AG04450 (cell line): ENCODE data around the gene OPN3. TPM values are rescaled to one million over a fixed set of nuclear protein-coding genes. Genes with fewer than 3 reads are reported as not detected.

Experiments used
- CTCF ChIA-PET: fragments of 300-600, 350-600 bp; formaldehyde crosslinking; extraction: SDS; loops from one replicate; lab custom pipeline; 2022; ENCODE audit warnings: antibody characterized with exemption, inconsistent platforms; lab: Charles Lee
- POLR2A ChIA-PET: fragments of 350-600 bp; formaldehyde crosslinking; extraction: SDS; loops from one replicate; lab custom pipeline; 2021; ENCODE audit warnings: antibody characterized with exemption, inconsistent platforms; lab: Yijun Ruan, JAX
- DNase-seq: peaks from one replicate; pipeline ENCODE4 v3.0.0-alpha.2; 2011; ENCODE audit warnings: low read depth, low spot score
- H3K27ac ChIP-seq: one replicate; pipeline ENCODE4 v1.5.1; 2012; ENCODE audit warnings: low read depth, low read length, control low read depth
- H3K27me3 ChIP-seq: one replicate; pipeline ENCODE4 v1.6.0; 2012; ENCODE audit warnings: low read length; ENCODE audit not compliant: control insufficient read depth, insufficient read depth
- H3K4me3 ChIP-seq: 2 replicates; pipeline ENCODE4 v1.5.1; 2011; ENCODE audit warnings: mild to moderate bottlenecking, low read depth, low read length, control low read depth
- H3K9me3 ChIP-seq: 2 replicates; pipeline ENCODE4 v1.5.1; 2012; ENCODE audit warnings: low read length; ENCODE audit not compliant: control insufficient read depth, insufficient read depth
- CTCF ChIP-seq: IDR thresholded peaks from 2 replicates; pipeline ENCODE4 v1.5.1; 2011; ENCODE audit warnings: low read depth, low read length, control low read depth, inconsistent platforms
- polyA plus RNA-seq: library from polyadenylated mRNA; depleted of rRNA; stranded (reverse); fragments of >200 nt; gene quantifications from 2 replicates; pipeline ENCODE4 v1.2.3, GENCODE V29; 2011

Gene OPN3
- polyA plus RNA-seq, 1 experiment: 70.1 TPM

DNA sequence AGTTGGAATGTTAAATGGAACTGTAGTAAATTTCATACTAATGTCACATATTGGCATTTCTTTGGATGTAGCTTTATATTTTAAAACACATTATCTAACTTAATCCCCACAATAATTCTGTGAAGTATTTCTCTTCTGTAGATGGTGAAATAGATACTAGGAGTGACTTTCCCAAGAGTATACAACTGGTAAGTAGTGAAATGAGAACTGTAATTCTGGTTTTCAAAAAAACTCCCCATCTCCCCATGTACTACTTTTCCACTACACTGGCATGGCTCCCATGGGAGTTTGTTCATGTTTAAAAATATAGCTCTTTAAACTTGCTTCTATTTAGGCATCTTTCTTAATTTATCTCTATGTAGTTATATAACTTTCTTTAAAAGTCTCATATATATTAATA, 10.2 kb downstream of the OPN3 start:
- no peaks in the 10 kb centered on the region for H3K9me3 ChIP-seq
- no peak overlapping the region for H3K27ac ChIP-seq
- no peak for DNase-seq
- TF ChIP-seq CTCF: no peak
- H3K4me3 ChIP-seq: no peak overlapping the region
- CTCF ChIA-PET: interaction anchor here (2.1 kb wide), 1 partner anchor 19 kb away, joined by 18 read pairs; no protein-coding TSS in a partner anchor
- POLR2A ChIA-PET: no interaction called here
- H3K27me3 ChIP-seq: no peaks in the 10 kb centered on the region

- CTCF ChIA-PET: interaction anchor here (0.6 to 8.5 kb wide), 23 partner anchors 8 to 735 kb away, joined by 3 to 103 read pairs (median 4); partner anchors contain the start of genes CHML, KMO and OPN3
- no peak overlapping the region for H3K4me3 ChIP-seq
- peak; percentile 79 for TF ChIP-seq CTCF
- no peaks in the 10 kb centered on the region for H3K27me3 ChIP-seq
- H3K9me3 ChIP-seq: no peaks in the 10 kb centered on the region
- DNase-seq: peak; percentile 46
- POLR2A ChIA-PET: interaction anchor here (0.5 kb wide), 1 partner anchor 13 kb away, joined by 4 read pairs; no protein-coding TSS in a partner anchor
- H3K27ac ChIP-seq: no peak overlapping the region
These were observed 12.5 kb downstream of the OPN3 start for GRCh38 chr1:241627453-241628259.

DNA sequence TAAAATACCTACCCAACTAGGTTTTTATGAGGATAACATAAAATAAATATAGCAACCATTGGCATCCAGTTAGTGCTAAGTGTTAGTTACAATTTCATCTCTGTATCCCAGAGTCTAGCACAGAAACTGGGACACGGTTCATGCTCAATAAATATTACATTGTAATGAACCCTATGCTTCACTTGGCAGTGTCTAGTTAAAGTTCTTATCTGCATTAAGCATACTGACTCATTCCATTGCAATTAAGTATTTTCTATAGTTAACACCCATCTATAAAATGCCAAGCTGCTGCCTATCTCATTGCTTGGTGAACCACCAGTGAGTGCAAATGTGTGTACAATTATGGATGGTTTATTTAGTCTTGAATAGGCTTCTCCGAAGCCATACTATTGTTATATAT, 15.2 kb downstream of the OPN3 start:
- POLR2A ChIA-PET: no interaction called here
- no peak for DNase-seq
- no peaks in the 10 kb centered on the region for H3K9me3 ChIP-seq
- CTCF ChIA-PET: interaction anchor here (8.5 kb wide), 1 partner anchor 14 kb away, joined by 103 read pairs; no protein-coding TSS in a partner anchor
- TF ChIP-seq CTCF: no peak
- H3K27me3 ChIP-seq: no peaks in the 10 kb centered on the region
- no peak overlapping the region for H3K4me3 ChIP-seq
- H3K27ac ChIP-seq: no peak overlapping the region

GRCh38 chr1:241622669-241623068, 17.5 kb downstream of the OPN3 start:
- Histone ChIP-seq H3K27me3 (no peaks in the 10 kb centered on the region), H3K9me3 (no peaks in the 10 kb centered on the region), H3K27ac (no peak overlapping the region), H3K4me3 (no peak overlapping the region)
- POLR2A ChIA-PET: no interaction called here
- CTCF ChIA-PET: interaction anchor here (8.5 kb wide), 1 partner anchor 12 kb away, joined by 103 read pairs; no protein-coding TSS in a partner anchor
- no peak for TF ChIP-seq CTCF
- no peak for DNase-seq

GRCh38 chr1:241617426-241617825, 22.7 kb downstream of the OPN3 start:
- no peak overlapping the region for H3K4me3 ChIP-seq
- no peaks in the 10 kb centered on the region for H3K27me3 ChIP-seq
- TF ChIP-seq CTCF: no peak
- H3K9me3 ChIP-seq: no peaks in the 10 kb centered on the region
- ChIA-PET POLR2A (no interaction called here), CTCF (interaction anchor here (1.9 kb wide), 1 partner anchor 10 kb away, joined by 11 read pairs; no protein-coding TSS in a partner anchor)
- no peak overlapping the region for H3K27ac ChIP-seq
- DNase-seq: no peak
